Tibial nerve (tissue), 4 donors: ENCODE measurements around the gene DMD. TPM values are rescaled to one million over a fixed set of nuclear protein-coding genes. Genes with fewer than 3 reads are reported as not detected.

Experiments used
- DNase-seq, 2 donors: peaks; one replicate each; pipeline ENCODE4 v3.0.0-alpha.2; 2019; ENCODE audit warnings: low spot score in 2 of 2
- H3K27ac ChIP-seq, 4 donors: fragments of 200-600 bp; sonication (generic) in 3 of 4; one replicate each; pipeline ENCODE4 v1.5.1; 2017 to 2019; ENCODE audit warnings: mild to moderate bottlenecking in 1 of 4
- H3K27me3 ChIP-seq, 2 donors: fragments of 200-600 bp; sonication (generic) in 1 of 2; one replicate each; pipeline versions ENCODE4 v1.5.1 to v1.6.0; 2017 to 2019
- H3K36me3 ChIP-seq, 3 donors: fragments of 200-600 bp; sonication (generic); one replicate each; pipeline ENCODE4 v1.5.1; 2018 to 2019
- H3K4me1 ChIP-seq, 4 donors: fragments of 200-600 bp; sonication (generic) in 3 of 4; one replicate each; pipeline ENCODE4 v1.5.1; 2017 to 2019
- H3K4me3 ChIP-seq, 4 donors: fragments of 200-600 bp; sonication (generic) in 3 of 4; one replicate each; pipeline ENCODE4 v1.5.1; 2017 to 2019; ENCODE audit warnings: mild to moderate bottlenecking in 1 of 4, moderate library complexity in 1 of 4
- H3K9me3 ChIP-seq, 4 donors: fragments of 200-600 bp; sonication (generic) in 3 of 4; one replicate each; pipeline ENCODE4 v1.5.1; 2017 to 2019
- CTCF ChIP-seq, 5 experiments: fragments of 200-600 bp in 3 of 5; fragments of 450-650 bp in 2 of 5; sonication (generic) in 3 of 5; IDR thresholded peaks; one replicate each; pipeline ENCODE4 v1.5.1; 2016 to 2019; ENCODE audit warnings: antibody characterized with exemption in 5 of 5, mild to moderate bottlenecking in 3 of 5, moderate library complexity in 2 of 5
- EP300 ChIP-seq, 2 donors: sonication (generic); formaldehyde crosslinking; IDR thresholded peaks; one replicate each; pipeline ENCODE4 v1.6.1; 2017; ENCODE audit warnings: antibody characterized with exemption in 2 of 2, mild to moderate bottlenecking in 1 of 2
- POLR2A ChIP-seq, 2 donors: fragments of 450-650 bp; IDR thresholded peaks; one replicate each; pipeline ENCODE4 v1.6.1; 2017; ENCODE audit warnings: antibody characterized with exemption in 2 of 2, mild to moderate bottlenecking in 2 of 2, moderate library complexity in 2 of 2
- WGBS, 2 donors: methylation state at CpG; one replicate each; pipeline ENCODE4 v1.1.5; 2018; 5-methylcytosine and 5-hydroxymethylcytosine counted together
- total RNA-seq, 4 donors: library from RNA; depleted of rRNA; stranded (reverse); fragments of >200 nt; gene quantifications; one replicate each; pipeline ENCODE4 v1.1.0, GENCODE V29; 2016

The DMD gene
- total RNA-seq, 4 donors from 2014 or later = 156 to 345 (median 245) TPM

- no peak for TF ChIP-seq CTCF (IDR thresholded peaks at IDR 0.05)
- TF ChIP-seq EP300 (IDR thresholded peaks at IDR 0.05) = no peak
- no peak for TF ChIP-seq POLR2A (IDR thresholded peaks at IDR 0.05)
- 59 to 71% methylated on average over 3 of the region's 3 CpGs for whole genome bisulfite sequencing, 2 donors
These were observed 1959.2 kb downstream of the DMD start for GRCh38 chrX:31252133-31252532.

DNA sequence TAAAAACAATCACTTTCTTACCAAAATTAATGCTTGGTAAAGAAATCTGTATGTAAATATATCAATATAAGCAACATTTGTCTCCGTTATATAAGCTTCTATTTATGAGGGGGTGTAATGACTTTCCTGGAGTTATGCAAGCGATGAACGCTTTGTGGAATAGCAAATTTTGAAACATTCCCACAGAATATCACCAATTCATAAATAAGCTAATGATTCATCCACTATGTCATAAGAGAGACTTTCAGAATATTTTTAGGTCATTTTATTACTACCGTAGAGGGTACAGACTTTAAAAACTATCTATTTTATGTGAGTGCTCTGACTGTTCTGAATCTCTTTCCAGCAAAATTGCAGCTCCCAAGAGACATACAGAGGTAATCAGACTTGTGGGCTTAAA, 1960.0 kb downstream of the DMD start:
- DNase-seq = no peak
- Histone ChIP-seq H3K9me3 (no peaks in the 10 kb centered on the region), H3K4me3 (no peak overlapping the region), H3K27me3 (no peaks in the 10 kb centered on the region), H3K36me3 (no peaks in the 10 kb centered on the region), H3K4me1 (no peaks in the 10 kb centered on the region), H3K27ac (no peak overlapping the region)
- WGBS, 2 donors = 44 to 68% methylated on average over 4 of the region's 4 CpGs
- no peak for TF ChIP-seq CTCF (IDR thresholded peaks at IDR 0.05)
- TF ChIP-seq POLR2A (IDR thresholded peaks at IDR 0.05) = no peak

More at GRCh38 chrX:31252133-31252532, 1959.2 kb downstream of the DMD start:
- Histone ChIP-seq H3K36me3 (no peaks in the 10 kb centered on the region), H3K9me3 (no peaks in the 10 kb centered on the region), H3K27ac (no peak overlapping the region), H3K4me3 (no peak overlapping the region), H3K27me3 (no peaks in the 10 kb centered on the region), H3K4me1 (no peaks in the 10 kb centered on the region)
- DNase-seq = no peak

- H3K4me3 ChIP-seq = no peak overlapping the region
- H3K36me3 ChIP-seq = no peaks in the 10 kb centered on the region
- TF ChIP-seq CTCF (IDR thresholded peaks at IDR 0.05) = no peak
- TF ChIP-seq POLR2A (IDR thresholded peaks at IDR 0.05) = no peak
- TF ChIP-seq EP300 (IDR thresholded peaks at IDR 0.05) = no peak
- 87 to 97% methylated on average over 4 of the region's 4 CpGs for WGBS, 2 donors
- H3K27ac ChIP-seq = no peak overlapping the region
- H3K4me1 ChIP-seq = no peaks in the 10 kb centered on the region
- no peaks in the 10 kb centered on the region for H3K27me3 ChIP-seq
- no peaks in the 10 kb centered on the region for H3K9me3 ChIP-seq
- no peak for DNase-seq
These were observed 1965.6 kb downstream of the DMD start for GRCh38 chrX:31245714-31246113.

DNA sequence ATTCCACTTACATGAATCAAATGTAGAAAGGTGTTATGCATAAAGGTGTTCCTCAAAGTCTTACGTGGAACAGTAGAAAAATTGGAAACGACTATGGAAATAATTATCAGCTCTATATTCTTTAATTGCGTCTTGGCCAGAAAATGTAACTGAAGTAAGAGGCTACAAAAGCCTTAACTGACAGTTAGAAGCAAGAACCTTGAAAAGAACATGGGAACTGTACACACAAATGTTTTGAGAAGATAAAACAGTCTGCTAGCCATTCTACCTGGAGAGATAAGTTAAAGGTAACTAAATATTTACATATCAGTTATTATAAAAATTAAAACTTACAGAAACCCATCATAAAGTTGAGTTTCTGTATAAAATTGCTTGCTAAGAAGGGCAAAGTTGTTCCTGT, 1967.5 kb downstream of the DMD start:
- H3K27ac ChIP-seq = no peak overlapping the region
- H3K27me3 ChIP-seq = no peaks in the 10 kb centered on the region
- DNase-seq = no peak
- H3K4me3 ChIP-seq = no peak overlapping the region
- H3K4me1 ChIP-seq = no peaks in the 10 kb centered on the region
- 81 to 95% methylated on average over 3 of the region's 3 CpGs for WGBS, 2 donors
- TF ChIP-seq POLR2A (IDR thresholded peaks at IDR 0.05) (no peak), EP300 (IDR thresholded peaks at IDR 0.05) (no peak), CTCF (IDR thresholded peaks at IDR 0.05) (no peak)
- no peaks in the 10 kb centered on the region for H3K9me3 ChIP-seq
- no peaks in the 10 kb centered on the region for H3K36me3 ChIP-seq

DNA sequence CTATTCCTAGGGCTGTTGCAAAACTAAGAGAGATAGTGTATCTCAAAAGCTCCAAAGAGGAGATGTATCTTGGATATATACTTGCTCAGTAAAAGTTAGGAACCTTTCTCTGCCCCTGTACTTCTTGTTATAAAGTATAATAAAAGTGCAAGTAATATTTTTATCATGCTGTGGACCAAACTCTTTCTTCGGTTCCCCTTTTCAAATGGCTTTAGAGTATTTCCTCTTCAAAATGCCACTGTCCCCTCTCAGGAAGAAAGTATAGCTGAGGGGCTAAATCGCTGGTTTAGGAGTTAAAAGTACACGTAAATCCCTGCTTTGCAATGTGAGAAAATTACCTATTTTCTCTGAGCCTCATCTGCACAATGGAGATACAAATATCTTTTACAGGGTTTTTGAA, 1970.4 kb downstream of the DMD start:
- Histone ChIP-seq H3K36me3 (no peaks in the 10 kb centered on the region), H3K27ac (no peak overlapping the region), H3K4me3 (no peak overlapping the region), H3K27me3 (no peaks in the 10 kb centered on the region), H3K4me1 (no peaks in the 10 kb centered on the region), H3K9me3 (no peaks in the 10 kb centered on the region)
- TF ChIP-seq POLR2A (IDR thresholded peaks at IDR 0.05) = no peak
- no peak for TF ChIP-seq CTCF (IDR thresholded peaks at IDR 0.05)
- TF ChIP-seq EP300 (IDR thresholded peaks at IDR 0.05) = no peak
- 76 to 85% methylated on average over 3 of the region's 3 CpGs for WGBS, 2 donors
- no peak for DNase-seq
